22Rv1 (cell line): ENCODE measurements around the gene ZFR2.

Experiments
- H3K27ac ChIP-seq: fragments of 450-650 bp; 2 replicates; pipeline ENCODE4 v1.5.1; 2017
- ZFX ChIP-seq: fragments of 450-650 bp; IDR thresholded peaks from 2 replicates; pipeline ENCODE4 v1.6.1; 2017; ENCODE audit warnings: antibody characterized with exemption, borderline replicate concordance
- TF ChIP-seq, protein P1 (sequence below): fragments of 450-650 bp; IDR thresholded peaks from 2 replicates; pipeline ENCODE4 v1.5.1; 2017; ENCODE audit warnings: mild to moderate bottlenecking

The ZFR2 gene

DNA sequence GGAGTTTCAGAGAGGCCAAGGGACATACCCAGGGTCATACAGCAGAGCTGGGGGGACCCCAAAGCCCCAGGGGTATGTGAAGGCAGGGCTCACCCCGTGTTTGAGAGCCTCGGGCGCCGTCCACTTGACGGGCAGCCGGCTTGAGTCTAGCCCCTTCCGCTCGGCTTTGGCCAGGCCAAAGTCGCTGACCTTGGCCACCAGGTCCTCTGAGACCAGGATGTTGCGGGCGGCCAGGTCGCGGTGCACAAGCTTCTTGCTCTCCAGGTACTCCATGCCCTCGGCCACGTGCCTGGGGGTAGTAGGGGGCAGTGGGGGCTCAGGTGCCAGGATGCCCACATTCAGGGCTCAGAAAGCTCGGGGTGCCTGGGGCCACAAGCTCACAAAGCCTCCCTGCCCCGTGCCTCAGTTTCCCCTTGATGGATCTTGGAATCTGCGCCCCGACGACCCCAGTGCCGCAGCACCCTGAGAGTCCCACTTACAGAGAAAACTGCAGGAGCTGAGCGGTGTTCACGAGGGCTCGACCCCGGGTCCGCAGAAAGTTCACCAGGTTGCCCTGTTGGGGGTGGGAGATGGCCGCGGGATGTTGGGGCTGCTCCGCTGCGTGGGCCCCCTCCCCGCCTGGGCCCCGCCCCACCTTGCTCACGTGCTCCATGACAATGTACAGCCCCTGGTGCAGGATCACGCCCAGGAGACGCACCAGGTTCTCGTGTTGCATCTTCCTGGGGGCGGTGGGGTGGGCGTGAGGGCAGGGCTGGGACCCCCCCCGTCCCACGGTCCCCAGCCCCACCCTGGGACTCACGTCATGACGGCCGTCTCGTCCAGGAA lies 89.7 kb downstream of the ZFR2 start:
- TF ChIP-seq, protein P1, sequence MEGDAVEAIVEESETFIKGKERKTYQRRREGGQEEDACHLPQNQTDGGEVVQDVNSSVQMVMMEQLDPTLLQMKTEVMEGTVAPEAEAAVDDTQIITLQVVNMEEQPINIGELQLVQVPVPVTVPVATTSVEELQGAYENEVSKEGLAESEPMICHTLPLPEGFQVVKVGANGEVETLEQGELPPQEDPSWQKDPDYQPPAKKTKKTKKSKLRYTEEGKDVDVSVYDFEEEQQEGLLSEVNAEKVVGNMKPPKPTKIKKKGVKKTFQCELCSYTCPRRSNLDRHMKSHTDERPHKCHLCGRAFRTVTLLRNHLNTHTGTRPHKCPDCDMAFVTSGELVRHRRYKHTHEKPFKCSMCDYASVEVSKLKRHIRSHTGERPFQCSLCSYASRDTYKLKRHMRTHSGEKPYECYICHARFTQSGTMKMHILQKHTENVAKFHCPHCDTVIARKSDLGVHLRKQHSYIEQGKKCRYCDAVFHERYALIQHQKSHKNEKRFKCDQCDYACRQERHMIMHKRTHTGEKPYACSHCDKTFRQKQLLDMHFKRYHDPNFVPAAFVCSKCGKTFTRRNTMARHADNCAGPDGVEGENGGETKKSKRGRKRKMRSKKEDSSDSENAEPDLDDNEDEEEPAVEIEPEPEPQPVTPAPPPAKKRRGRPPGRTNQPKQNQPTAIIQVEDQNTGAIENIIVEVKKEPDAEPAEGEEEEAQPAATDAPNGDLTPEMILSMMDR = no peak
- no peak for TF ChIP-seq ZFX
- H3K27ac ChIP-seq = no peak overlapping the region

DNA sequence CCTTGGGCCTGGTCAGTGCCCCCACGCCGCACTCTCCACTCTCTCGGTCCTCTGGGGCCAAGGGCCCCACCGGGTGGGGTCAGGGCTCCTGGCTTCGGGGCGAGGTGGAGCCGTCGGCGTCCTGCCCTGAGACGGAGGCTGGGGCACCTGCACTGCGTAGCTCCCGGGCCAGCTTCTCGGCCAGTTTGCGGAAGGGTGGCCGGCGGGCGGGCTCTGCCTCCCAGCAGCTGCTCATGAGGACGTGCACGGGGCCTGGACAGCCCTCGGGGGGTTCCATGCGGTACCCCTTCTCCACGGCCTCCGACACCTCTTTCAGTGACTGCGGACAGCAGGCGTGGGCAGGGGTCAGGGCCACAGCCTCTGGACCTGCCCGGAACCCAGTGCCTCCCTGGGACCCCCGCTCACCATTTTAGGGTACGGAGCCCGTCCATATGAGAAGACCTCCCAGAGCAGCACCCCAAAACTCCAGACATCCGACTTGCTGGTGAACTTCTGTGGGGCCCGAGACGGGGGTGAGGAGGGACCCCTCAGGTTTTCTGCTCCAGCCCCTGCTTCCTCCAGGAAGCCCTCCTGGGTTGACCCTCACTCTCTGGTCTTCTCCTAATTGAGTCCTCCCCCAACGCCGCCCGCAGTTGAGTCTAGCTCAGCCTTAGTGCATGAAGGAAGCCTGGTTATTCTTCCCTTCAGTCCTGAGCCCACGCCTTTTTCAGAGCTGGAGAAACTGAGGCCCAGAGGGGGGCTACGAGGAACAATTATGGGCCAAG lies 90.6 kb downstream of the ZFR2 start:
- no peak for TF ChIP-seq ZFX
- TF ChIP-seq, protein P1 = no peak

DNA sequence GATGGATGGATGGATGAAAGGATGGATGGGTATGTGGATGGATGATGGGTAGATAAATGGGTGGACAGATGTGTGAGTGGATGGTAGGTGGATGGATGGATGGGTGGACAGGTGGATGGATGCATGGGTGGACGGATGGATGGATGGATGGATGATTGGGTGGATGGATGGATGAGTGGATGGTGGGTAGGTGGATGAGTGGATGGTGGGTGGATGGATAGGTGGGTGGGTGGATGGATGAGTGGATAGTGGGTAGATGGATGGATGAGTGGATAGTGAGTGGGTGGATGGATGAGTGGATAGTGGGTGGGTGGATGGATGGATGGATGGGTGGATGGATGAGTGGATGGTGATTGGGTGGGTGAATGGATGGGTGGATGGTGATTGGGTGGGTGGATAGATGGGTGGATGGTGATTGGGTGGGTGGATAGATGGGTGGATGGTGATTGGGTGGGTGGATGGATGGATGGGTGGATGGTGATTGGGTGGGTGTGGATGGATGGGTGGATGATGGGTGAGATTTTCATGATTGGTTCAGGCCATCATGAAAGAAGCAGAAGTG lies 92.3 kb downstream of the ZFR2 start:
- TF ChIP-seq, protein P1 = no peak
- TF ChIP-seq ZFX = no peak
- H3K27ac ChIP-seq = no peak overlapping the region

More for the DNA sequence above, 90.6 kb downstream of the ZFR2 start:
- H3K27ac ChIP-seq = no peak overlapping the region

DNA sequence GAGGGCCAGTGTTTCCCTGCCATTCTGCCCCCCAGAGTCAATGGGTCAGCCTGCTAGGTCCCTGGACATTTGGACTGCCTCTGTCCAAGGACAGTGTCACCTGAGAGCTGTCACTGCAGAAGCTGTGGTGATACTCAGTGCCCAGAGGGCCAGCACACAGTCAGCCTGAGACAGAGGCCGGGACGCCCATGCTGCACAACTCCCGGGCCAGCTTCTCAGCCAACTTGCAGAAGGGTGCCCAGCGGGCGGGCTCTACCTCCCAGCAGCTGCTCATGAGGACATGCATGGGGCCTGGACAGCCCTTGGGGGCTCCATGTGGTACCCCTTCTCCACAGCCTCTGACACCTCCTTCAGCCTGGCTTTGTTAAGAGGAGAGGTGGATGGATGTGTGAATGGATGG lies 93.0 kb downstream of the ZFR2 start:
- TF ChIP-seq, protein P1 = no peak
- TF ChIP-seq ZFX = no peak
- H3K27ac ChIP-seq = no peak overlapping the region

DNA sequence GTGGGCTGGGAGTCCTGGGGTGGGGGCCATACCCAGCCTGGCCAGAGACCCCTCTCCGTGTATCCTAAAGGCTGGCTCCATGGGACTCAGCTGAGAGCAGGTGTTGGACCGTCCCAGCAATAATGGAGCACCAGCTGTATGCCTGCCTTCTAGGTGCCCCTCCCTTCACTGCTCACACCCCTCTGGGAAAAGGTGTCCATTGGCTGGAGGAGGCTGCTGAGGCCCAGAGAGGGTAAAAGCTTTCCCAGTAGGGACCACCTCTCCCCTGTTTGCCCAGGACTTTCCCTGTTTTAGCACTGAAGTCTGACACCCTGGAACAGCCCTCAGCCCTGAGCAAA lies 93.5 kb downstream of the ZFR2 start:
- no peak overlapping the region for H3K27ac ChIP-seq
- TF ChIP-seq, protein P1 = no peak
- no peak for TF ChIP-seq ZFX

DNA sequence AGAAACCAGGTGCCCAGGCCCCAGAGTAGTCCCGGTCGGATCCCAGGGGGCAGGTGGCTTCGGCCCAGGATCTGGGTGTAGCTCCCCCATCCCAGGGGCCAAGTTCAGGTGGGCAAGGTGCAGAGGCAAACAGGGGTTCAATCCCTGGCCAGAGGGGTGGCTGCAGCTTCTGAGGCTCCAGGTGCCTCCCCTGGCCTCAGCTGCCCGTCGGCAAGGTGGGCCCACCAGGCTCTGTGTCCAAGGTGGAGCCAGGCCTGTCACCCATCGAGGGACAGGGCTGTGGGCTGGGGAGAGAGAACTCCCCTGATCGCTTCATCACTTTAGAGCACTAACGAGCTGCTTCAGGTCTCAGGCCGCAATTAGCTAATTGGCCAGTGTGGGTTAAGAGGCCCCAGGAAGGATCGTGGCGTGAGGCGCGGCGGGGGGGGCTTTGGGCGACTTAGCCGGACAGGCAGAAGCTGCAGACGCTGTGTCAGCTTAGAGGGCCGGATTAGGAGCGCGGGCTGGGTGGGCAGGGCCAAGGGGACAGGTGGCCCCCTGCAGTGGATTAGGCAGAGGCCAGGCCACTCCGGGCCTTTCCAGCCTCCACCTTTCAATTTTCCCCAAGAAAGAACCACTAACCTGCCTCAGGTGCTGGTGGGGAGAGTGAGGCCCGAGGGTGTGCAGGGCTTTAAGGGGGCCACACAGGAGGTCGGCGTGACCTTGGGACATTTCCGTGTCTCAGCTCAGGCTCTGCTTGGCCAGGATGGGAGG lies 94.0 kb downstream of the ZFR2 start:
- no peak overlapping the region for H3K27ac ChIP-seq

More for the DNA sequence above, 94.0 kb downstream of the ZFR2 start:
- TF ChIP-seq ZFX = no peak
- TF ChIP-seq, protein P1 = no peak
